ENCODE data around the gene MAEA. TPM values are rescaled to one million over a fixed set of nuclear protein-coding genes. Genes with fewer than 3 reads are reported as not detected.

MAEA gene
- total and polyA plus RNA-seq, 9 of the 15 experiments (the other 6 are each of a cell fraction or from before 2014, with no cell fraction given) = 2.1 to 86.5 (median 45.0) TPM

DNA sequence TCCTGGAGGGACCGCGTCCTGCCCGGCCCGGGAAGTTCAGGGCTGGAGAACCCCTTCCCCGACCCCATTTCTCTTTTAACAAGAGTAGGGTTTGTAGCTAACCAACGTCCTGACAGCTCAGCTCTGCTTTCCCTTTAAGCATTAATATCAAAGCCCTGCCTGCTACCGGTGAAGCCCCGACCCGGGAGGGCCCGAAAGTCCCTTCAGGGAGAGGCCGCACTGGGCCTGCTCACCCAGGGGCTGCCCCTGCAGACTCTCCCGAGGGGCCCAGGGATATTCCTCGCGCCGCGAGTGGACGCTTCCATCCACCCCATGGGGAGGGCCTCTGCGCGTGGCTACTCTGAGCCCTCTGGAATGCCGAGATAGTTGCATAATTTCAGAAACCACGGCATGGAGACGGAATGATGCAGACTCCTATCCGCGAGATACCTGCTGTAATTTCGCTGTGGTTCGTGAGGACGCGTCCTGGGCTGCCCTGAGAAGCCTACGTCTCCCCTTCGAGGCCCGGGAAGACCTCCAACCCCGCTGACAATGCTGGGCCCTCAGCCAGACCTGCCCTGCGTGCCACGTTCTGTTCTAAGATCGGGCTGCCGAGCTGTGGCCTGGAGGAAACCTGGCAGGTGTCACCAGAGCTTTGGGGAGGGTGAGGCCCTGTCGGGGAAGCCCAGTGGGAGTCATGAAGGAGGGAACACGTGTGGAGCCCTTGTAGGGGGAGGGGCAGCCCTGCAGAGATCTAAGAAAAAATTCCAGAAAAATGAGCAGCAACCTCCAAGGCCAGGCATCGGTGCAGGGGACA, 39.8 kb upstream of the MAEA start (continued):
- TF ChIP-seq, protein P1, sequence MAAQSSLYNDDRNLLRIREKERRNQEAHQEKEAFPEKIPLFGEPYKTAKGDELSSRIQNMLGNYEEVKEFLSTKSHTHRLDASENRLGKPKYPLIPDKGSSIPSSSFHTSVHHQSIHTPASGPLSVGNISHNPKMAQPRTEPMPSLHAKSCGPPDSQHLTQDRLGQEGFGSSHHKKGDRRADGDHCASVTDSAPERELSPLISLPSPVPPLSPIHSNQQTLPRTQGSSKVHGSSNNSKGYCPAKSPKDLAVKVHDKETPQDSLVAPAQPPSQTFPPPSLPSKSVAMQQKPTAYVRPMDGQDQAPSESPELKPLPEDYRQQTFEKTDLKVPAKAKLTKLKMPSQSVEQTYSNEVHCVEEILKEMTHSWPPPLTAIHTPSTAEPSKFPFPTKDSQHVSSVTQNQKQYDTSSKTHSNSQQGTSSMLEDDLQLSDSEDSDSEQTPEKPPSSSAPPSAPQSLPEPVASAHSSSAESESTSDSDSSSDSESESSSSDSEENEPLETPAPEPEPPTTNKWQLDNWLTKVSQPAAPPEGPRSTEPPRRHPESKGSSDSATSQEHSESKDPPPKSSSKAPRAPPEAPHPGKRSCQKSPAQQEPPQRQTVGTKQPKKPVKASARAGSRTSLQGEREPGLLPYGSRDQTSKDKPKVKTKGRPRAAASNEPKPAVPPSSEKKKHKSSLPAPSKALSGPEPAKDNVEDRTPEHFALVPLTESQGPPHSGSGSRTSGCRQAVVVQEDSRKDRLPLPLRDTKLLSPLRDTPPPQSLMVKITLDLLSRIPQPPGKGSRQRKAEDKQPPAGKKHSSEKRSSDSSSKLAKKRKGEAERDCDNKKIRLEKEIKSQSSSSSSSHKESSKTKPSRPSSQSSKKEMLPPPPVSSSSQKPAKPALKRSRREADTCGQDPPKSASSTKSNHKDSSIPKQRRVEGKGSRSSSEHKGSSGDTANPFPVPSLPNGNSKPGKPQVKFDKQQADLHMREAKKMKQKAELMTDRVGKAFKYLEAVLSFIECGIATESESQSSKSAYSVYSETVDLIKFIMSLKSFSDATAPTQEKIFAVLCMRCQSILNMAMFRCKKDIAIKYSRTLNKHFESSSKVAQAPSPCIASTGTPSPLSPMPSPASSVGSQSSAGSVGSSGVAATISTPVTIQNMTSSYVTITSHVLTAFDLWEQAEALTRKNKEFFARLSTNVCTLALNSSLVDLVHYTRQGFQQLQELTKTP (IDR thresholded peaks at IDR 0.05; ENCODE audit: low read depth in 1 of 2, partially characterized antibody in 2 of 2) = no peak
- TF ChIP-seq FOXK1 (CRISPR knock-in tag; IDR thresholded peaks at IDR 0.05; ENCODE audit: borderline replicate concordance) = no peak
- no peak for TF ChIP-seq ETV1 (tag; conservative IDR thresholded peaks at IDR 0.05; ENCODE audit: low read depth)
- no peak for TF ChIP-seq CAMTA2 (CRISPR knock-in tag; conservative IDR thresholded peaks at IDR 0.05)
- TF ChIP-seq, protein P2, sequence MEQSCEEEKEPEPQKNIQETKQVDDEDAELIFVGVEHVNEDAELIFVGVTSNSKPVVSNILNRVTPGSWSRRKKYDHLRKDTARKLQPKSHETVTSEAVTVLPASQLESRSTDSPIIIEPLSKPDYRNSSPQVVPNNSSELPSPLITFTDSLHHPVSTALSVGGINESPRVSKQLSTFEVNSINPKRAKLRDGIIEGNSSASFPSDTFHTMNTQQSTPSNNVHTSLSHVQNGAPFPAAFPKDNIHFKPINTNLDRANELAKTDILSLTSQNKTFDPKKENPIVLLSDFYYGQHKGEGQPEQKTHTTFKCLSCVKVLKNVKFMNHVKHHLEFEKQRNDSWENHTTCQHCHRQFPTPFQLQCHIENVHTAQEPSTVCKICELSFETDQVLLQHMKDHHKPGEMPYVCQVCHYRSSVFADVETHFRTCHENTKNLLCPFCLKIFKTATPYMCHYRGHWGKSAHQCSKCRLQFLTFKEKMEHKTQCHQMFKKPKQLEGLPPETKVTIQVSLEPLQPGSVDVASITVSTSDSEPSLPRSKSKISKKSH (CRISPR knock-in tag; IDR thresholded peaks at IDR 0.05) = no peak
- no peak for TF ChIP-seq ZKSCAN3 (CRISPR knock-in tag; IDR thresholded peaks at IDR 0.05)
- no peak for TF ChIP-seq LCOR (CRISPR knock-in tag; IDR thresholded peaks at IDR 0.05)
- TF ChIP-seq ZBTB8A (IDR thresholded peaks at IDR 0.05; ENCODE audit: partially characterized antibody) = no peak
- TF ChIP-seq FIP1L1 (IDR thresholded peaks at IDR 0.05; ENCODE audit: low read depth, low read length, poor library complexity, severe bottlenecking) = peak; percentile 14
- TF ChIP-seq SIX5 (IDR thresholded peaks at IDR 0.05; ENCODE audit: borderline replicate concordance in 1 of 2, insufficient read depth in 1 of 2, low read depth in 1 of 2, low read length in 2 of 2) = no peak
- no peak for TF ChIP-seq GATA2 (CRISPR knock-in tag; IDR thresholded peaks at IDR 0.05)
- no peak for TF ChIP-seq ZNF121 (CRISPR knock-in tag; conservative IDR thresholded peaks at IDR 0.05)
- TF ChIP-seq, protein P3, sequence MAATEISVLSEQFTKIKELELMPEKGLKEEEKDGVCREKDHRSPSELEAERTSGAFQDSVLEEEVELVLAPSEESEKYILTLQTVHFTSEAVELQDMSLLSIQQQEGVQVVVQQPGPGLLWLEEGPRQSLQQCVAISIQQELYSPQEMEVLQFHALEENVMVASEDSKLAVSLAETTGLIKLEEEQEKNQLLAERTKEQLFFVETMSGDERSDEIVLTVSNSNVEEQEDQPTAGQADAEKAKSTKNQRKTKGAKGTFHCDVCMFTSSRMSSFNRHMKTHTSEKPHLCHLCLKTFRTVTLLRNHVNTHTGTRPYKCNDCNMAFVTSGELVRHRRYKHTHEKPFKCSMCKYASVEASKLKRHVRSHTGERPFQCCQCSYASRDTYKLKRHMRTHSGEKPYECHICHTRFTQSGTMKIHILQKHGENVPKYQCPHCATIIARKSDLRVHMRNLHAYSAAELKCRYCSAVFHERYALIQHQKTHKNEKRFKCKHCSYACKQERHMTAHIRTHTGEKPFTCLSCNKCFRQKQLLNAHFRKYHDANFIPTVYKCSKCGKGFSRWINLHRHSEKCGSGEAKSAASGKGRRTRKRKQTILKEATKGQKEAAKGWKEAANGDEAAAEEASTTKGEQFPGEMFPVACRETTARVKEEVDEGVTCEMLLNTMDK (IDR thresholded peaks at IDR 0.05; ENCODE audit: borderline replicate concordance, insufficient read depth, low read depth, low read length, poor library complexity, severe bottlenecking) = no peak
- TF ChIP-seq, protein P4, sequence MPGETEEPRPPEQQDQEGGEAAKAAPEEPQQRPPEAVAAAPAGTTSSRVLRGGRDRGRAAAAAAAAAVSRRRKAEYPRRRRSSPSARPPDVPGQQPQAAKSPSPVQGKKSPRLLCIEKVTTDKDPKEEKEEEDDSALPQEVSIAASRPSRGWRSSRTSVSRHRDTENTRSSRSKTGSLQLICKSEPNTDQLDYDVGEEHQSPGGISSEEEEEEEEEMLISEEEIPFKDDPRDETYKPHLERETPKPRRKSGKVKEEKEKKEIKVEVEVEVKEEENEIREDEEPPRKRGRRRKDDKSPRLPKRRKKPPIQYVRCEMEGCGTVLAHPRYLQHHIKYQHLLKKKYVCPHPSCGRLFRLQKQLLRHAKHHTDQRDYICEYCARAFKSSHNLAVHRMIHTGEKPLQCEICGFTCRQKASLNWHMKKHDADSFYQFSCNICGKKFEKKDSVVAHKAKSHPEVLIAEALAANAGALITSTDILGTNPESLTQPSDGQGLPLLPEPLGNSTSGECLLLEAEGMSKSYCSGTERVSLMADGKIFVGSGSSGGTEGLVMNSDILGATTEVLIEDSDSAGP (CRISPR knock-in tag; IDR thresholded peaks at IDR 0.05) = no peak
- TF ChIP-seq, protein P5, sequence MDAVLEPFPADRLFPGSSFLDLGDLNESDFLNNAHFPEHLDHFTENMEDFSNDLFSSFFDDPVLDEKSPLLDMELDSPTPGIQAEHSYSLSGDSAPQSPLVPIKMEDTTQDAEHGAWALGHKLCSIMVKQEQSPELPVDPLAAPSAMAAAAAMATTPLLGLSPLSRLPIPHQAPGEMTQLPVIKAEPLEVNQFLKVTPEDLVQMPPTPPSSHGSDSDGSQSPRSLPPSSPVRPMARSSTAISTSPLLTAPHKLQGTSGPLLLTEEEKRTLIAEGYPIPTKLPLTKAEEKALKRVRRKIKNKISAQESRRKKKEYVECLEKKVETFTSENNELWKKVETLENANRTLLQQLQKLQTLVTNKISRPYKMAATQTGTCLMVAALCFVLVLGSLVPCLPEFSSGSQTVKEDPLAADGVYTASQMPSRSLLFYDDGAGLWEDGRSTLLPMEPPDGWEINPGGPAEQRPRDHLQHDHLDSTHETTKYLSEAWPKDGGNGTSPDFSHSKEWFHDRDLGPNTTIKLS (IDR thresholded peaks at IDR 0.05; ENCODE audit: borderline replicate concordance, low read depth) = no peak
